Prostate gland (tissue), 2 donors: ENCODE data around the gene CLASP1. TPM values are rescaled to one million over a fixed set of nuclear protein-coding genes. Genes with fewer than 3 reads are reported as not detected.

ENCODE experiments used
- DNase-seq: peaks from one replicate; pipeline ENCODE4 v3.0.0-alpha.2; 2019; ENCODE audit warnings: low spot score
- H3K27ac ChIP-seq, 2 donors: fragments of 200-600 bp; sonication (generic); 2 replicates each; pipeline ENCODE4 v1.5.1; 2017 to 2019
- H3K27me3 ChIP-seq: fragments of 200-600 bp; sonication (generic); replicated peaks from 2 replicates; pipeline ENCODE4 v1.5.1; 2019; ENCODE audit not compliant: insufficient read depth
- H3K36me3 ChIP-seq, 2 donors: fragments of 200-600 bp; sonication (generic); 1 replicate in 1 of 2; 2 replicates in 1 of 2; pipeline versions ENCODE4 v1.5.1 to v1.8.1; 2017 to 2019
- H3K4me1 ChIP-seq: fragments of 200-600 bp; sonication (generic); replicated peaks from 2 replicates; pipeline ENCODE4 v1.5.1; 2019
- H3K4me3 ChIP-seq, 2 donors: fragments of 200-600 bp; sonication (generic); 2 replicates each; pipeline ENCODE4 v1.5.1; 2017 to 2019
- H3K9me3 ChIP-seq: fragments of 200-600 bp; sonication (generic); 2 replicates; pipeline ENCODE4 v1.5.1; 2017
- POLR2A ChIP-seq: fragments of 450-650 bp; IDR thresholded peaks from one replicate; pipeline ENCODE4 v1.6.1; 2016; ENCODE audit warnings: antibody characterized with exemption, mild to moderate bottlenecking
- POLR2AphosphoS5 ChIP-seq: sonication (generic); formaldehyde crosslinking; IDR thresholded peaks from one replicate; pipeline ENCODE4 v1.6.1; 2017; ENCODE audit warnings: antibody characterized with exemption
- WGBS: methylation state at CpG from one replicate; pipeline ENCODE4 v1.1.5; 2018; 5-methylcytosine and 5-hydroxymethylcytosine counted together
- intact Hi-C: fragments of 100-400 bp; cut with DNase I; formaldehyde crosslinking; loops from one replicate; pipeline ENCODE4 v1.14.2; 2022
- total RNA-seq, 2 donors: library from RNA; depleted of rRNA; stranded (reverse); fragments of >200 nt; gene quantifications; one replicate each; pipeline ENCODE4 v1.1.0, GENCODE V29; 2016
- TF ChIP-seq, protein P1 (sequence below), 4 experiments: fragments of 200-600 bp in 2 of 4; fragments of 450-650 bp in 2 of 4; sonication (generic) in 2 of 4; IDR thresholded peaks; 1 replicate in 3 of 4; 2 replicates in 1 of 4; pipeline ENCODE4 v1.5.1; 2016 to 2019; ENCODE audit warnings: antibody characterized with exemption in 4 of 4, mild to moderate bottlenecking in 2 of 4, moderate library complexity in 2 of 4

The CLASP1 gene
- total RNA-seq, 2 donors from 2014 or later = 44.4 to 90.2 TPM

DNA sequence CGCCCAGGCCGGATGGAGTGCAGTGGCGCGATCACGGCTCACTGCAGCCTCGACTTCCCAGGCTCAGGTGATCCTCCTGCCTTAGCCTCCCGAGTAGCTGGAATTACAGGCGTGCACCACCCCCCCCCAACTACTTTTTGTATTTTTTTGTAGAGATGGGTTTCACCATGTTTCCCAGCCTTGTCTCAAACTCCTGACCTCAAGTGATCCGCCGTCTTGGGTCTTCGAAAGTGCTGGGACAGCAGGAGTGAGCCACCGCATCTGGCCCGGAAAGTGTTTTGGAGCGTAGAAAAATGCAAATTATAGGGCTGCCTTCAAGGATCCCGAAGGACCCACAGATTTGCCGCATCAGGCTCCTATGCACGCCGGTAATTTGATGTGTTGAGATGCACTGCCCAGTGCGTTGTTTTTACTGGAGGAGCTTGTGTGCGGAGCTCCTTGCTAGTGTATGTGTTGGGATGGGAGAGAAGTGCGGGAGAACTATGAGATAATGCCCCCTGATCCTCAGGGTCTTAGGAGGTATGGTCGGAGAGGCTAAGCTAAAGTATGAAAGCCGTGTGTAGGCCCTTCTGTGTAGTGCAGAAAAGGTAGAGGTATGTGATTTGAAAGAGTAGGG lies 1.2 kb upstream of the CLASP1 start:
- no peak for TF ChIP-seq POLR2A
- no peak for TF ChIP-seq POLR2AphosphoS5
- TF ChIP-seq, protein P1, sequence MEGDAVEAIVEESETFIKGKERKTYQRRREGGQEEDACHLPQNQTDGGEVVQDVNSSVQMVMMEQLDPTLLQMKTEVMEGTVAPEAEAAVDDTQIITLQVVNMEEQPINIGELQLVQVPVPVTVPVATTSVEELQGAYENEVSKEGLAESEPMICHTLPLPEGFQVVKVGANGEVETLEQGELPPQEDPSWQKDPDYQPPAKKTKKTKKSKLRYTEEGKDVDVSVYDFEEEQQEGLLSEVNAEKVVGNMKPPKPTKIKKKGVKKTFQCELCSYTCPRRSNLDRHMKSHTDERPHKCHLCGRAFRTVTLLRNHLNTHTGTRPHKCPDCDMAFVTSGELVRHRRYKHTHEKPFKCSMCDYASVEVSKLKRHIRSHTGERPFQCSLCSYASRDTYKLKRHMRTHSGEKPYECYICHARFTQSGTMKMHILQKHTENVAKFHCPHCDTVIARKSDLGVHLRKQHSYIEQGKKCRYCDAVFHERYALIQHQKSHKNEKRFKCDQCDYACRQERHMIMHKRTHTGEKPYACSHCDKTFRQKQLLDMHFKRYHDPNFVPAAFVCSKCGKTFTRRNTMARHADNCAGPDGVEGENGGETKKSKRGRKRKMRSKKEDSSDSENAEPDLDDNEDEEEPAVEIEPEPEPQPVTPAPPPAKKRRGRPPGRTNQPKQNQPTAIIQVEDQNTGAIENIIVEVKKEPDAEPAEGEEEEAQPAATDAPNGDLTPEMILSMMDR (IDR thresholded peaks at IDR 0.05) = no peak
- DNase-seq = no peak
- H3K36me3 ChIP-seq = no peaks in the 10 kb centered on the region
- peak overlapping the region; percentile 78 to 90 for H3K4me3 ChIP-seq
- no peaks in the 10 kb centered on the region for H3K9me3 ChIP-seq
- H3K27ac ChIP-seq = peak overlapping the region; percentile 96 to 98
- WGBS = 1% methylated on average over 23 of the region's 23 CpGs
- peaks cover 3% of the 10 kb centered on the region for H3K4me1 ChIP-seq
- intact Hi-C loops = no loop called here
- H3K27me3 ChIP-seq = no peaks in the 10 kb centered on the region

DNA sequence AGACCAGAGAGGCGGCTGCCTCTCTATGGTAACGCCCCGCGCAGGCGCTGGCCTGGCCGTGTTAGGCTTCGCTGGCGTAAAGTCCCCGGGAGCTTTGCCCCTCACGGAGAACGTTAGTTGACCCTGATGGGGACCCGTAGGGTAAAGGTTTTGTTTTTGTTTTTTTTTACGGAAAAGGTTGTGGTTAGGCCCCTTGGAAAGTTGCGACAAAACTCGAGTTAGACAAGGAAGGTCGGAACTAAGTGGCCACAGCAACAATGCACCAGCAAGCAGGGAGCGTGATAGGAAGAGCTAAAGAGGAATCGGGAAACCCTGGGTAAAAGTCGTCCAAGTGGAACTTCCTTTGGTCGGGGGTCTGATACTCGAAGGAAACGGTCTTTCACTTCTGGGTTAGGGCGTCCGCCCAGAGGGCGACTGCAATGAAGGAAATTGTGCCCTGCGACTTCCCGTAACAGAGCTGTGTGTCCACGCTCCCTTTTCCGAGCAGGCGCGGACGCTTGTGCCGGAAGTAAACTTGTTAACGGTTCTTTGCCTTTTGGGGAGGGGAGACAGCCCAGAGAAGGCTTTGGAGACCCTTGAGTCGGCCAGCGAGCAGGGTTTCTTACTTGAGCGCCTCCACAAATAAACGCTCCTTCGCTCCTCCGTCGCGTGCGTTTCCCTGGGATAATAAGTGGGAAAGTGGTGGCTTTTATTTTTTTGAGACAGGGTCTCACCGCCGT lies 493 bp upstream of the CLASP1 start:
- peaks cover 3% of the 10 kb centered on the region for H3K4me1 ChIP-seq
- no peaks in the 10 kb centered on the region for H3K9me3 ChIP-seq
- H3K4me3 ChIP-seq = peak overlapping the region; percentile 78 to 90
- no peaks in the 10 kb centered on the region for H3K36me3 ChIP-seq
- intact Hi-C loops = loop anchor here (2.0 kb wide), 1 partner anchor 119 kb away; the partner anchor contains the start of gene RNU4ATAC
- TF ChIP-seq POLR2A (no peak), POLR2AphosphoS5 (peak; percentile 66)
- TF ChIP-seq, protein P1 (IDR thresholded peaks at IDR 0.05) = peak in 1 of 4 experiments; percentile 5
- DNase-seq = peak; percentile 95
- peak overlapping the region; percentile 96 to 98 for H3K27ac ChIP-seq
- WGBS = under 1% methylated on average over 45 of the region's 45 CpGs
- no peaks in the 10 kb centered on the region for H3K27me3 ChIP-seq

DNA sequence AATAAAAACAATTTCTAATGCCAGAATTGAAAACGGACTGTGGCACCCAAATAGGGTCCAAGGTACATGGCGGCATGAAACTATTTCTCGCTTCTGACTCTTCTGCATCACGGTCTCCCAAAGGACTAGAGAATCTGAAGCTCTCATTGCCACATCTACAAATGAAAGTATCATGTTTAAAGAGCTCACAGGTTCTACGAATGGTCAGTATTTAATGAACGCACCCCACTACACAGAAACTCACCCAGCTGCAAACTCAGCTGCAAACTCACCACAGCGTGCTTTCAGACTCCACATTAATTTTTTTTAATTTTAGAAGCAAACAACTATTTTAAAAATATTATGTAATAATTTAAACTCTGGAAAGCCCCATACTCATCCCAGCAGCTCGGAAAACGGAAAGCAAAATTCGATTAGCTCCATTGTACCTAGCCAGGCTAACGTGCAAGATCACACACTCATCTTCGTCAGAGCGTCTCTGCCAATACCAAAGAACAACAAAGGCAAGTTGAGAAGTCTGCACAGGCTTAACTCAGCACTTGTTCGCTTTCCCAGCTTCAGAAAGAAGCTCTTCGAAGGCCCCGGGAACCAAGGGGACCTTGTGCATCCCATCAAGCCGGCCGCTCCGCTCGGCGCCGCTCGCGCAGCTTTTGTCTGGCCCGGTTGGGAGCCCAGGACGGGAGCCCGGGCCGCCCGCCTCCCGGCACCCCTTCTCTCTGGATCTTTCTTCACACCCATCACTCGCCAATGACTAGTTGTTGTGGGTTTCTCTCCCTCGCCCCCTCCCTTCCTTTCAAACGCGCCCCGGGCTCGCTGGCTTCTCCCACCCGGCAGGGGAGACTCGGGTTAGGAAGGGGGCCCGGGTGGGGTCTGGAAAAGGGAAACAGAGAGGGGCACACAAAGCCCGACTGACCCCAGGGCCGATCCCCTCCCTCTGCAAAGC lies 785 bp downstream of the CLASP1 start:
- WGBS = 2% methylated on average over 41 of the region's 41 CpGs
- TF ChIP-seq, protein P1 (IDR thresholded peaks at IDR 0.05) = no peak
- TF ChIP-seq POLR2A = no peak
- H3K4me1 ChIP-seq = peaks cover 3% of the 10 kb centered on the region
- DNase-seq = peak; percentile 39
- peak overlapping the region; percentile 96 to 98 for H3K27ac ChIP-seq
- intact Hi-C loops = loop anchor here (2.0 kb wide), 1 partner anchor 118 kb away; the partner anchor contains the start of gene RNU4ATAC
- H3K27me3 ChIP-seq = no peaks in the 10 kb centered on the region
- H3K9me3 ChIP-seq = no peaks in the 10 kb centered on the region
- H3K4me3 ChIP-seq = peak overlapping the region; percentile 78 to 90
- H3K36me3 ChIP-seq = no peaks in the 10 kb centered on the region

DNA sequence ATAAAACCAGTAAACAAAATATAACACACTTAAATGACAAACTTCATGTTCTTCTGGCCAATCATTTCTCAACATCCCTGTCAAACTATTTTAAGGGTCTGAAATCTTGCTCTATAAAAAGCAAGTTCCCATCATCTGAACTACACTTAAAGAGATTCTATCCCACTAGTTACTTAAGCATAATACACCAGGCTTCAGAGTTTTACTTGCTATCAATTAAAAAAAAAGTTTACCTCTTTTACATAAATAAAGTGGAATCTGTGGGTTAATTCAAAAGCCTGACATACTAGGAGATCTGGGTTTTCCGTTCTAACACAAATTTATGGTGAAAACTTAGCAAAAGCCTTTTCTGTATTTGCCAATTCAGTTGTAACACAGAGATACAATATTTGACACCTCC lies 1.9 kb downstream of the CLASP1 start:
- no peak overlapping the region for H3K27ac ChIP-seq
- H3K27me3 ChIP-seq = no peaks in the 10 kb centered on the region
- no peak for DNase-seq
- intact Hi-C loops = no loop called here
- H3K4me1 ChIP-seq = peaks cover 3% of the 10 kb centered on the region
- 51% methylated on average over 1 of the region's 1 CpG for WGBS
- H3K9me3 ChIP-seq = no peaks in the 10 kb centered on the region
- no peaks in the 10 kb centered on the region for H3K36me3 ChIP-seq
- H3K4me3 ChIP-seq = no peak overlapping the region
- TF ChIP-seq POLR2A = no peak
- TF ChIP-seq POLR2AphosphoS5 = no peak
- TF ChIP-seq, protein P1 (IDR thresholded peaks at IDR 0.05) = no peak
